ENCODE results near the gene SLC37A1.

DNA sequence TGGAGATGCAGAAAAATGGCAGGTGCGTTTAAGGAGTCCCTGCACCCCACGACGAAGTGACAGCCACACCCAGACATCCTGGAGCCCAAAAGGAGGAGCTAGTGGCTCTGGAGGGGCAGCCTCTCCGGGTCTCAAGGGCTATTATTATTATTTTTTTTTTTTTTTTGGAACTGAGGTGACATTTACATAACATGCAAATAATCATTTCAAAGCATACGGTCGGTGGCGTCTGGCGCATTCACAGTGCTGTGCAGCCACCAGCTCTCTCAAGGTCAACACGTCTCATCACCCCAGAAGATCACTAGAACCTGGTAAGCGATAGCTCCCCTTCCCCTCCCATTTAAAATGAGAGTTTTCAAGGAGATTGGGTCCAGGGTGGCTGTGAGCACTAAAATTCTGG, 72.2 kb downstream of the SLC37A1 start:
- TF ChIP-seq CTCF (conservative IDR thresholded peaks at IDR 0.05) (no peak), EZH2 (IDR thresholded peaks at IDR 0.05; ENCODE audit: low read depth) (no peak)
